Panc1 (cell line): ENCODE measurements around the gene MYB. TPM values are rescaled to one million over a fixed set of nuclear protein-coding genes. Genes with fewer than 3 reads are reported as not detected.

ENCODE experiments used
- ATAC-seq: fragments of 200-7000 bp; cut with Tn5 transposase; 2 replicates; pipeline ENCODE4 v1.9.1; 2020; ENCODE audit warnings: mild to moderate bottlenecking, moderate library complexity
- BruUV-seq: library from RNA; stranded (reverse); fragments of 400-500 nt; replicated peaks from 2 replicates; lab custom pipeline; 2021; lab: Mats Ljungman, UMichigan
- CTCF ChIA-PET: fragments of 300-600 bp; sonication (Branson Sonifier 250); formaldehyde crosslinking; loops from one replicate; lab custom pipeline; 2022; ENCODE audit warnings: antibody characterized with exemption; lab: Charles Lee
- POLR2A ChIA-PET: fragments of 300-600 bp; sonication (Branson Sonifier 250); formaldehyde crosslinking; loops from one replicate; lab custom pipeline; 2022; ENCODE audit warnings: antibody characterized with exemption; lab: Charles Lee
- DNase-seq: peaks from one replicate; pipeline ENCODE4 v3.0.0-alpha.2; 2010; ENCODE audit warnings: low read depth, low spot score
- H3K27ac ChIP-seq: 2 replicates; pipeline ENCODE4 v1.5.1; 2011; ENCODE audit warnings: mild to moderate bottlenecking, low read length, inconsistent platforms
- H3K27me3 ChIP-seq: fragments of 200-500 bp; sonication (Bioruptor generic); 2 replicates; pipeline ENCODE4 v1.6.0; 2014; ENCODE audit warnings: low read length, inconsistent platforms; ENCODE audit not compliant: control insufficient read depth, insufficient read depth
- H3K36me3 ChIP-seq: fragments of 200-500 bp; sonication (Bioruptor generic); 2 replicates; pipeline ENCODE4 v1.5.1; 2014; ENCODE audit warnings: inconsistent platforms, mild to moderate bottlenecking, low read length, moderate library complexity; ENCODE audit not compliant: control insufficient read depth, insufficient read depth
- H3K4me1 ChIP-seq: 2 replicates; pipeline ENCODE4 v1.5.1; 2011; ENCODE audit warnings: inconsistent platforms, mild to moderate bottlenecking, low read length, moderate library complexity; ENCODE audit not compliant: control insufficient read depth, insufficient read depth
- H3K4me3 ChIP-seq, 2 experiments: 2 replicates each; pipeline ENCODE4 v1.5.1; 2011 to 2012; ENCODE audit warnings: low read depth in 2 of 2, low read length in 2 of 2, mild to moderate bottlenecking in 2 of 2, inconsistent platforms in 1 of 2, moderate library complexity in 1 of 2
- H3K9me3 ChIP-seq: fragments of 200-500 bp; sonication (Bioruptor generic); 2 replicates; pipeline ENCODE4 v1.5.1; 2014; ENCODE audit warnings: low read depth, mild to moderate bottlenecking, inconsistent platforms, low read length, moderate library complexity; ENCODE audit not compliant: control insufficient read depth, insufficient read depth
- CTCF ChIP-seq: fragments of 450-650 bp; IDR thresholded peaks from 2 replicates; pipeline ENCODE4 v1.5.1; 2017; ENCODE audit warnings: mild to moderate bottlenecking
- POLR2AphosphoS5 ChIP-seq: IDR thresholded peaks from 2 replicates; pipeline ENCODE4 v1.6.1; 2012; ENCODE audit warnings: mild to moderate bottlenecking, low read depth, low read length, moderate library complexity
- REST ChIP-seq, 2 experiments: IDR thresholded peaks; 2 replicates each; pipeline ENCODE4 v1.6.1; 2011 to 2012; ENCODE audit warnings: low read depth in 2 of 2, control low read depth in 1 of 2, low read length in 1 of 2, mild to moderate bottlenecking in 1 of 2, moderate library complexity in 1 of 2; ENCODE audit not compliant: insufficient read depth in 1 of 2
- SIN3A ChIP-seq: IDR thresholded peaks from 2 replicates; pipeline ENCODE4 v1.6.1; 2012; ENCODE audit warnings: low read depth, mild to moderate bottlenecking, low read length, moderate library complexity, borderline replicate concordance; ENCODE audit not compliant: insufficient read depth
- TCF7L2 ChIP-seq: IDR thresholded peaks from 2 replicates; pipeline ENCODE4 v1.6.1; 2011; ENCODE audit warnings: mild to moderate bottlenecking, low read depth, low read length, inconsistent platforms
- in situ Hi-C: cut with HindIII; loops from 2 replicates; pipeline ENCODE4 v1.10.0; 2016; ENCODE audit warnings: low sequenced_read_pairs, low pct_unique_long_range_greater_than_20kb
- intact Hi-C: fragments of 100-400 bp; cut with micrococcal nuclease; formaldehyde crosslinking; loops from one replicate; pipeline ENCODE4 v1.10.0; 2022; ENCODE audit not compliant: unreplicated experiment
- total RNA-seq: library from RNA; stranded (reverse); gene quantifications from one replicate; pipeline ENCODE4 v1.2.1, GENCODE V29; 2021; ENCODE audit not compliant: unreplicated experiment

Gene MYB
- total RNA-seq, 1 experiment from 2014 or later, result 1.3 TPM

GRCh38 chr6:135267085-135267484 is 86.0 kb downstream of the MYB start:
- TF ChIP-seq POLR2AphosphoS5 (no peak), SIN3A (no peak), TCF7L2 (no peak), CTCF (no peak), REST (IDR thresholded peaks at IDR 0.05; ENCODE audit: insufficient read depth in 1 of 2, low read depth in 2 of 2, low read length in 1 of 2) (no peak)
- Histone ChIP-seq H3K36me3 (no peaks in the 10 kb centered on the region), H3K4me3 (no peak overlapping the region), H3K27ac (no peak overlapping the region), H3K9me3 (no peaks in the 10 kb centered on the region), H3K27me3 (no peaks in the 10 kb centered on the region), H3K4me1 (no peaks in the 10 kb centered on the region)
- BruUV-seq, result no TSS peak
- intact Hi-C loops, result no loop called here
- ATAC-seq (no peak), DNase-seq (no peak)
- in situ Hi-C loops, result no loop called here
- POLR2A ChIA-PET, result no interaction called here
- CTCF ChIA-PET, result no interaction called here

GRCh38 chr6:135268263-135268662 is 87.2 kb downstream of the MYB start:
- H3K4me1 ChIP-seq, result no peaks in the 10 kb centered on the region
- no TSS peak for BruUV-seq
- H3K9me3 ChIP-seq, result no peaks in the 10 kb centered on the region
- CTCF ChIA-PET, result no interaction called here
- no peak for ATAC-seq
- H3K4me3 ChIP-seq, result no peak overlapping the region
- H3K27me3 ChIP-seq, result no peaks in the 10 kb centered on the region
- no peaks in the 10 kb centered on the region for H3K36me3 ChIP-seq
- TF ChIP-seq TCF7L2, result no peak
- TF ChIP-seq REST (IDR thresholded peaks at IDR 0.05; ENCODE audit: insufficient read depth in 1 of 2, low read depth in 2 of 2, low read length in 1 of 2), result no peak
- no peak for TF ChIP-seq CTCF
- no peak for TF ChIP-seq POLR2AphosphoS5
- no peak for TF ChIP-seq SIN3A
- intact Hi-C loops (no loop called here), in situ Hi-C loops (no loop called here)
- no peak overlapping the region for H3K27ac ChIP-seq
- DNase-seq, result no peak
- POLR2A ChIA-PET, result no interaction called here
